H1 (cell line): ENCODE results near the gene MTIF3. TPM values are rescaled to one million over a fixed set of nuclear protein-coding genes. Genes with fewer than 3 reads are reported as not detected.

ENCODE experiments used
- CTCF ChIA-PET: fragments of 300-600 bp; sonication (Branson Sonifier 250); formaldehyde crosslinking; loops from one replicate; lab custom pipeline; 2021; ENCODE audit not compliant: partially characterized antibody; lab: Charles Lee
- POLR2A ChIA-PET: fragments of 300-600 bp; sonication (Branson Sonifier 250); formaldehyde crosslinking; loops from one replicate; lab custom pipeline; 2021; ENCODE audit warnings: inconsistent platforms; ENCODE audit not compliant: partially characterized antibody; lab: Charles Lee
- DNase-seq, 2 experiments: peaks; one replicate each; pipeline versions ENCODE4 v3.0.0 to v3.0.0-alpha.2; 2010 to 2022; ENCODE audit warnings: low spot score in 2 of 2, low read depth in 1 of 2, mixed read lengths in 1 of 2
- FAIRE-seq: peaks from 2 replicates; lab custom pipeline; 2011; peaks lifted over from hg19 to GRCh38; lab: Jason Lieb, UNC
- H2AFZ ChIP-seq: 2 replicates; pipeline ENCODE4 v1.8.1; 2012; ENCODE audit warnings: low read length, inconsistent platforms
- H2AK5ac ChIP-seq: 2 replicates; pipeline ENCODE4 v1.6.1; 2013; ENCODE audit warnings: low read depth, low read length
- H2BK120ac ChIP-seq: replicated peaks from 2 replicates; pipeline ENCODE3; 2013; ENCODE audit warnings: low read depth, low read length, inconsistent platforms
- H2BK12ac ChIP-seq: 2 replicates; pipeline ENCODE4 v1.6.1; 2013; ENCODE audit warnings: low read depth, low read length
- H2BK15ac ChIP-seq: 2 replicates; pipeline ENCODE4 v1.6.1; 2013; ENCODE audit warnings: low read length
- H2BK20ac ChIP-seq: 2 replicates; pipeline ENCODE4 v1.6.1; 2013; ENCODE audit warnings: low read length
- H2BK5ac ChIP-seq: 2 replicates; pipeline ENCODE4 v1.6.1; 2013; ENCODE audit warnings: low read depth, low read length
- H3K14ac ChIP-seq: 2 replicates; pipeline ENCODE4 v1.6.1; 2013; ENCODE audit warnings: inconsistent platforms; ENCODE audit not compliant: insufficient read length
- H3K18ac ChIP-seq: 2 replicates; pipeline ENCODE4 v1.6.1; 2013; ENCODE audit warnings: low read length; ENCODE audit errors: extremely low read depth
- H3K23ac ChIP-seq: 2 replicates; pipeline ENCODE4 v1.6.1; 2013; ENCODE audit warnings: inconsistent platforms; ENCODE audit not compliant: insufficient read length
- H3K23me2 ChIP-seq: 2 replicates; pipeline ENCODE4 v1.6.1; 2013; ENCODE audit warnings: low read depth, low read length
- H3K27ac ChIP-seq: 2 replicates; pipeline ENCODE4 v1.6.1; 2011; ENCODE audit warnings: low read depth, low read length, inconsistent platforms
- H3K27me3 ChIP-seq, 4 experiments: replicated peaks in 1 of 4; 1 replicate in 1 of 4; 2 replicates in 3 of 4; pipeline versions ENCODE4 v1.6.1 to v1.8.1; 2011 to 2013; ENCODE audit warnings: low read length in 3 of 4, mild to moderate bottlenecking in 3 of 4, inconsistent platforms in 2 of 4, mixed read lengths in 2 of 4, moderate library complexity in 1 of 4; ENCODE audit not compliant: control insufficient read depth in 3 of 4, insufficient read depth in 3 of 4; ENCODE audit errors: extremely low read depth in 1 of 4
- H3K36me3 ChIP-seq, 4 experiments: 2 replicates each; pipeline versions ENCODE4 v1.6.1 to v1.8.1; 2011 to 2013; ENCODE audit warnings: mild to moderate bottlenecking in 4 of 4, low read length in 3 of 4, moderate library complexity in 2 of 4, control low read depth in 1 of 4, inconsistent platforms in 1 of 4; ENCODE audit not compliant: insufficient read depth in 4 of 4, control insufficient read depth in 2 of 4
- H3K4ac ChIP-seq: replicated peaks from 2 replicates; pipeline ENCODE3; 2013; ENCODE audit warnings: low read length, low read depth, mixed read lengths, inconsistent platforms; ENCODE audit not compliant: insufficient read length
- H3K4me1 ChIP-seq, 4 experiments: replicated peaks in 1 of 4; 1 replicate in 1 of 4; 2 replicates in 3 of 4; pipeline versions ENCODE4 v1.6.1 to v1.8.1; 2011 to 2013; ENCODE audit warnings: low read length in 3 of 4, inconsistent platforms in 2 of 4, mixed read lengths in 1 of 4; ENCODE audit not compliant: insufficient read depth in 4 of 4, control insufficient read depth in 3 of 4
- H3K4me2 ChIP-seq, 2 experiments: 2 replicates each; pipeline versions ENCODE4 v1.6.1 to v1.8.1; 2011 to 2013; ENCODE audit warnings: low read depth in 2 of 2, low read length in 2 of 2, control low read depth in 1 of 2, inconsistent platforms in 1 of 2, mild to moderate bottlenecking in 1 of 2; ENCODE audit not compliant: insufficient read depth in 1 of 2
- H3K4me3 ChIP-seq, 4 experiments: fragments of 200-600, 300-600 bp in 1 of 4; sonication (generic), shearing (Covaris generic), sonication (Bioruptor Twin) in 1 of 4; 2 replicates each; pipeline versions ENCODE4 v1.5.1 to v1.8.1; 2011 to 2016; ENCODE audit warnings: low read length in 4 of 4, low read depth in 3 of 4, control low read depth in 2 of 4, inconsistent platforms in 2 of 4, mild to moderate bottlenecking in 2 of 4, mixed read lengths in 1 of 4, moderate library complexity in 1 of 4; ENCODE audit not compliant: insufficient read depth in 2 of 4; ENCODE audit errors: extremely low read depth in 1 of 4
- H3K56ac ChIP-seq: replicated peaks from 2 replicates; pipeline ENCODE3; 2013; ENCODE audit warnings: low read depth, mild to moderate bottlenecking, mixed read lengths, low read length, inconsistent platforms; ENCODE audit not compliant: insufficient read length
- H3K79me1 ChIP-seq: 2 replicates; pipeline ENCODE4 v1.6.1; 2013; ENCODE audit warnings: low read depth, low read length, control low read depth
- H3K79me2 ChIP-seq, 2 experiments: 2 replicates each; pipeline versions ENCODE4 v1.6.1 to v1.8.1; 2012 to 2013; ENCODE audit warnings: low read length in 2 of 2, mild to moderate bottlenecking in 2 of 2, inconsistent platforms in 1 of 2; ENCODE audit not compliant: insufficient read depth in 2 of 2, control insufficient read depth in 1 of 2
- H3K9ac ChIP-seq, 4 experiments: replicated peaks in 1 of 4; 1 replicate in 1 of 4; 2 replicates in 3 of 4; pipeline versions ENCODE4 v1.6.1 to v1.8.1; 2011 to 2013; ENCODE audit warnings: low read depth in 3 of 4, low read length in 3 of 4, control low read depth in 2 of 4, mild to moderate bottlenecking in 2 of 4, moderate library complexity in 2 of 4, inconsistent platforms in 1 of 4; ENCODE audit errors: extremely low read depth in 1 of 4
- H3K9me3 ChIP-seq, 2 experiments: 2 replicates each; pipeline versions ENCODE4 v1.6.1 to v1.8.1; 2012 to 2013; ENCODE audit warnings: mild to moderate bottlenecking in 2 of 2, moderate library complexity in 2 of 2, control low read depth in 1 of 2, inconsistent platforms in 1 of 2, low read depth in 1 of 2, low read length in 1 of 2, mixed read lengths in 1 of 2; ENCODE audit not compliant: insufficient read depth in 2 of 2
- H4K20me1 ChIP-seq, 2 experiments: replicated peaks in 1 of 2; 2 replicates each; pipeline versions ENCODE3 to v1.8.1; 2011 to 2013; ENCODE audit warnings: inconsistent platforms in 2 of 2, low read length in 2 of 2, mild to moderate bottlenecking in 1 of 2; ENCODE audit not compliant: insufficient read depth in 2 of 2, control insufficient read depth in 1 of 2
- H4K5ac ChIP-seq: 2 replicates; pipeline ENCODE4 v1.6.1; 2013; ENCODE audit warnings: low read length, low read depth, mixed read lengths, inconsistent platforms; ENCODE audit not compliant: insufficient read length
- H4K8ac ChIP-seq: 2 replicates; pipeline ENCODE4 v1.8.0; 2013; ENCODE audit warnings: mild to moderate bottlenecking, moderate library complexity, low read length, inconsistent platforms; ENCODE audit not compliant: insufficient read depth; ENCODE audit errors: extremely low read depth
- H4K91ac ChIP-seq: replicated peaks from 2 replicates; pipeline ENCODE3; 2013; ENCODE audit warnings: low read length, mixed read lengths, inconsistent platforms; ENCODE audit not compliant: insufficient read length
- ATF2 ChIP-seq: IDR thresholded peaks from 2 replicates; pipeline ENCODE4 v1.6.1; 2012; ENCODE audit warnings: low read length, inconsistent platforms
- BACH1 ChIP-seq: IDR thresholded peaks from 2 replicates; pipeline ENCODE4 v1.6.1; 2012; ENCODE audit warnings: low read length, improper control_type of control experiment
- FOSL1 ChIP-seq: IDR thresholded peaks from 2 replicates; pipeline ENCODE4 v1.6.1; 2011; ENCODE audit warnings: mild to moderate bottlenecking, low read depth, low read length, moderate library complexity; ENCODE audit not compliant: insufficient read depth
- WGBS, 2 experiments: shearing (Covaris generic) in 1 of 2; methylation state at CpG; one replicate each; pipeline versions ENCODE4 v1.1.6 to v1.1.7; 2013 to 2015; ENCODE audit warnings: low lambda C conversion rate in 2 of 2, mixed read lengths in 2 of 2, inconsistent platforms in 1 of 2, low coverage in 1 of 2, missing lambda C conversion rate in 1 of 2; ENCODE audit not compliant: insufficient replicate concordance in 2 of 2, insufficient coverage in 1 of 2, insufficient read length in 1 of 2; ENCODE audit errors: extremely low coverage in 1 of 2, missing lambda C conversion rate in 1 of 2; 5-methylcytosine and 5-hydroxymethylcytosine counted together
- polyA plus RNA-seq, 7 experiments: library from polyadenylated mRNA; depleted of rRNA in 3 of 7; stranded (reverse) in 5 of 7; unstranded in 2 of 7; fragments of >200 nt in 5 of 7; fragments of 200-250 nt in 2 of 7; gene quantifications; 1 replicate in 5 of 7; 2 replicates in 1 of 7; 4 replicates in 1 of 7; pipeline versions ENCODE4 v1.2.1 to v1.2.3, GENCODE V29; 2011 to 2013; ENCODE audit warnings: missing spikeins in 2 of 7, mixed read lengths in 2 of 7
- total RNA-seq: library from RNA; stranded (reverse); fragmentation: NEBNext Ultra II Directional; extraction: Animal tissue kit (Norgen Biotek cat#: 25700); gene quantifications from 2 replicates; pipeline ENCODE4 v1.2.1, GENCODE V29; 2021

MTIF3 gene
- total and polyA plus RNA-seq, 2 of the 8 experiments (the other 6 are each of a cell fraction or from before 2014, with no cell fraction given): 29.4 to 36.4 TPM

- Histone ChIP-seq H2BK5ac (no peak overlapping the region), H3K36me3 (no peaks in the 10 kb centered on the region), H2BK20ac (no peak overlapping the region), H3K79me1 (no peaks in the 10 kb centered on the region), H4K5ac (no peak overlapping the region), H4K20me1 (no peaks in the 10 kb centered on the region), H3K14ac (no peak overlapping the region), H3K27me3 (no peaks in the 10 kb centered on the region; a peak in 1 of 7 replicates), H4K91ac (no peak overlapping the region), H3K23me2 (no peaks in the 10 kb centered on the region), H2BK12ac (no peak overlapping the region), H3K4me1 (no peaks in the 10 kb centered on the region), H3K18ac (no peak overlapping the region), H3K79me2 (no peaks in the 10 kb centered on the region), H3K9me3 (no peaks in the 10 kb centered on the region), H3K56ac (no peak overlapping the region), H4K8ac (no peak overlapping the region), H3K4me2 (no peak overlapping the region), H3K9ac (no peak overlapping the region), H3K23ac (no peak overlapping the region), H2AFZ (no peak overlapping the region), H2BK15ac (no peak overlapping the region), H3K4me3 (no peak overlapping the region), H2AK5ac (no peak overlapping the region), H3K4ac (no peak overlapping the region), H2BK120ac (no peak overlapping the region), H3K27ac (no peak overlapping the region)
- POLR2A ChIA-PET: no interaction called here
- DNase-seq: no peak
- TF ChIP-seq BACH1 (no peak), FOSL1 (no peak), ATF2 (no peak)
- CTCF ChIA-PET: interaction anchor here (1.0 to 1.1 kb wide), 2 partner anchors 41 to 90 kb away, joined by 3 to 5 read pairs; no protein-coding TSS in a partner anchor
- FAIRE-seq: no peak
- WGBS, 2 experiments: 79% methylated on average over 3 of the region's 3 CpGs; no CpG with 5 or more reads in 1 of the 2 experiments
These were observed 16.1 kb upstream of the MTIF3 start for GRCh38 chr13:27466513-27466912.
